GM12878 (cell line): ENCODE results near the gene SLC5A6. TPM values are rescaled to one million over a fixed set of nuclear protein-coding genes. Genes with fewer than 3 reads are reported as not detected.

Source experiments
- ATAC-seq: fragments of 200-7000 bp; cut with Tn5 transposase; 3 replicates; pipeline ENCODE4 v1.9.1; 2020; ENCODE audit warnings: mild to moderate bottlenecking, moderate library complexity
- BruUV-seq: library from RNA; stranded (reverse); fragments of 400-500 nt; replicated peaks from 2 replicates; lab custom pipeline; 2021; lab: Mats Ljungman, UMichigan
- CTCF ChIA-PET: fragments of 300-600 bp; sonication (Branson Sonifier 250); formaldehyde crosslinking; extraction: SDS; loops from one replicate; lab custom pipeline; 2021; ENCODE audit warnings: inconsistent platforms; lab: Yijun Ruan, JAX
- POLR2A ChIA-PET: fragments of 350-600 bp; formaldehyde crosslinking; extraction: SDS; loops from one replicate; lab custom pipeline; 2021; ENCODE audit warnings: inconsistent platforms; lab: Charles Lee
- RAD21 ChIA-PET: fragments of 300-600 bp; sonication (Branson Sonifier 250); formaldehyde crosslinking; loops from one replicate; lab custom pipeline; 2023; ENCODE audit warnings: antibody characterized with exemption; ENCODE audit not compliant: unreplicated experiment; lab: Charles Lee
- SMC1A ChIA-PET: fragments of 300-600 bp; sonication (Branson Sonifier 250); formaldehyde crosslinking; loops from one replicate; lab custom pipeline; 2023; ENCODE audit not compliant: unreplicated experiment, uncharacterized antibody; lab: Charles Lee
- DNase-seq: peaks from one replicate; pipeline ENCODE4 v3.0.0-alpha.2; 2011; ENCODE audit warnings: low read depth, low spot score
- FAIRE-seq: peaks from 3 replicates; lab custom pipeline; 2011; peaks lifted over from hg19 to GRCh38; lab: Jason Lieb, UNC
- H2AFZ ChIP-seq: 2 replicates; pipeline ENCODE4 v1.6.0; 2011; ENCODE audit warnings: low read depth, low read length, control low read depth; ENCODE audit not compliant: control insufficient read depth
- H3K27ac ChIP-seq: 2 replicates; pipeline ENCODE4 v1.5.1; 2011; ENCODE audit warnings: control low read depth; ENCODE audit not compliant: control insufficient read depth, insufficient read depth
- H3K27me3 ChIP-seq, 2 experiments: replicated peaks in 1 of 2; 2 replicates each; pipeline versions ENCODE4 v1.6.0 to v1.6.1; 2011; ENCODE audit warnings: low read length in 1 of 2; ENCODE audit not compliant: control insufficient read depth in 2 of 2, insufficient read depth in 2 of 2
- H3K36me3 ChIP-seq, 2 experiments: 2 replicates each; pipeline ENCODE4 v1.5.1; 2011; ENCODE audit warnings: low read length in 1 of 2; ENCODE audit not compliant: control insufficient read depth in 2 of 2, insufficient read depth in 2 of 2
- H3K4me1 ChIP-seq: 2 replicates; pipeline ENCODE4 v1.6.1; 2011; ENCODE audit warnings: mild to moderate bottlenecking, low read length, moderate library complexity, mixed read lengths; ENCODE audit not compliant: control insufficient read depth, insufficient read depth
- H3K4me2 ChIP-seq: 2 replicates; pipeline ENCODE4 v1.6.0; 2011; ENCODE audit warnings: control low read depth; ENCODE audit not compliant: control insufficient read depth, insufficient read depth
- H3K4me3 ChIP-seq: fragments of 200-600 bp; sonication (generic); 2 replicates; pipeline ENCODE4 v1.5.1; 2016
- H3K79me2 ChIP-seq: 2 replicates; pipeline ENCODE4 v1.6.0; 2011; ENCODE audit warnings: low read length; ENCODE audit not compliant: control insufficient read depth, insufficient read depth
- H3K9ac ChIP-seq: 2 replicates; pipeline ENCODE4 v1.8.0; 2011; ENCODE audit warnings: low read length, control low read depth, mixed read lengths; ENCODE audit not compliant: control insufficient read depth, insufficient read depth
- H3K9me3 ChIP-seq: replicated peaks from 3 replicates; pipeline ENCODE4 v1.5.1; 2011; ENCODE audit warnings: mild to moderate bottlenecking, low read length; ENCODE audit not compliant: control insufficient read depth, insufficient read depth
- H4K20me1 ChIP-seq: 2 replicates; pipeline ENCODE4 v1.6.0; 2011; ENCODE audit not compliant: control insufficient read depth, insufficient read depth
- KAT2A ChIP-seq: conservative IDR thresholded peaks from 2 replicates; pipeline ENCODE4 v1.6.1; 2011; ENCODE audit warnings: low read depth, low read length; ENCODE audit not compliant: control insufficient read depth
- MYC ChIP-seq: IDR thresholded peaks from 2 replicates; pipeline ENCODE4 v1.6.1; 2011; ENCODE audit warnings: mild to moderate bottlenecking, low read length, moderate library complexity, inconsistent platforms; ENCODE audit not compliant: insufficient read depth, insufficient replicate concordance, insufficient read length, severe bottlenecking
- RAD21 ChIP-seq: IDR thresholded peaks from 2 replicates; pipeline ENCODE4 v1.6.1; 2011; ENCODE audit warnings: mild to moderate bottlenecking, low read depth, low read length, moderate library complexity; ENCODE audit not compliant: insufficient read depth
- RB1 ChIP-seq: fragments of 450-650 bp; formaldehyde crosslinking; IDR thresholded peaks from 2 replicates; pipeline ENCODE4 v1.6.1; 2017; ENCODE audit warnings: mild to moderate bottlenecking, borderline replicate concordance
- RFX5 ChIP-seq: IDR thresholded peaks from 2 replicates; pipeline ENCODE4 v1.6.1; 2011; ENCODE audit warnings: low read depth, low read length, improper control_type of control experiment
- SREBF2 ChIP-seq: IDR thresholded peaks from 2 replicates; pipeline ENCODE4 v1.6.1; 2012; ENCODE audit warnings: mild to moderate bottlenecking, low read length
- WGBS: methylation state at CpG from one replicate; pipeline ENCODE4 v1.1.6; 2016; ENCODE audit warnings: low lambda C conversion rate; ENCODE audit not compliant: insufficient replicate concordance, insufficient coverage; ENCODE audit errors: missing lambda C conversion rate; 5-methylcytosine and 5-hydroxymethylcytosine counted together
- in situ Hi-C: fragments of 300-500 bp; cut with MboI; formaldehyde crosslinking; loops from 9 replicates; pipeline ENCODE4 v1.14.3; 2018; ENCODE audit warnings: mixed read lengths
- intact Hi-C: fragments of 100-400 bp; cut with micrococcal nuclease; formaldehyde crosslinking; loops from one replicate; pipeline ENCODE4 v1.14.2; 2022; ENCODE audit not compliant: unreplicated experiment
- polyA plus RNA-seq, 11 experiments: library from polyadenylated mRNA; depleted of rRNA in 4 of 11; unstranded in 6 of 11; stranded (reverse) in 5 of 11; fragments of >200 nt; fragmentation: Nextera tagmentation in 4 of 11; fragmentation: Illumina TruSeq in 1 of 11; extraction: Ambion mirVana in 4 of 11; extraction: Trizol in 1 of 11; gene quantifications; 1 replicate in 1 of 11; 2 replicates in 10 of 11; pipeline versions ENCODE4 v1.2.1 to v1.2.3, GENCODE V29; 2011 to 2016; ENCODE audit warnings: inconsistent platforms in 2 of 11, missing spikeins in 2 of 11, low read depth in 1 of 11
- total RNA-seq, 4 experiments: library from RNA; depleted of rRNA in 3 of 4; stranded (reverse); fragments of >200 nt in 3 of 4; fragmentation: Illumina TruSeq in 1 of 4; extraction: Trizol in 1 of 4; gene quantifications; 2 replicates each; pipeline versions ENCODE4 v1.2.1 to v1.2.3, GENCODE V29; 2013 to 2021
- TF ChIP-seq, protein P1 (sequence below): IDR thresholded peaks from 2 replicates; pipeline ENCODE4 v1.6.1; 2012; ENCODE audit warnings: low read length, inconsistent platforms

The SLC5A6 gene
- total and polyA plus RNA-seq, 10 of the 15 experiments (the other 5 are each of a cell fraction or from before 2014, with no cell fraction given), result 13.1 to 101 (median 55.3) TPM

DNA sequence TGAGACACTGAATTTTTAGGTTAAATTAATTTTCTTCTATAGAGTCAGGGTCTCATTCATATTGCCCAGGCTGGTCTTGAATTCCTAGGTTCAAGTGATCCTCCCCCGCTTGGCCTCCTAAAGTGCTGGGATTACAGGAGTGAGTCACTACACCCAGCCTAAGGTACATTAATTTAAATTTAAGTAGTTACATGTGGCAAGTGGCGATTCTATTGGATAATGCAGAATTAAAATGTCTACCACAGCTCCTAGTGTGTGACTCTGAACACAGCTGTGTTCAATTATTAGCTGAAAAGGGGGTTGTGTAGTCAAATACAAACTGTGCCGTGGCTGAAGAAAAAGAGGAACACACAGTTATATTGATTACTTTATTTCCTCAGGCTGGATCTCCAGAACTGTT lies 2.9 kb upstream of the SLC5A6 start:
- CTCF ChIA-PET, result interaction anchor here (1.3 kb wide), 1 partner anchor 45 kb away, joined by 4 read pairs; no protein-coding TSS in a partner anchor
- Histone ChIP-seq H3K4me1 (peaks cover 7% of the 10 kb centered on the region; the same call in 1 of the 2 replicates), H3K27ac (no peak overlapping the region)

More for the DNA sequence above, 2.9 kb upstream of the SLC5A6 start:
- TF ChIP-seq, protein P1, sequence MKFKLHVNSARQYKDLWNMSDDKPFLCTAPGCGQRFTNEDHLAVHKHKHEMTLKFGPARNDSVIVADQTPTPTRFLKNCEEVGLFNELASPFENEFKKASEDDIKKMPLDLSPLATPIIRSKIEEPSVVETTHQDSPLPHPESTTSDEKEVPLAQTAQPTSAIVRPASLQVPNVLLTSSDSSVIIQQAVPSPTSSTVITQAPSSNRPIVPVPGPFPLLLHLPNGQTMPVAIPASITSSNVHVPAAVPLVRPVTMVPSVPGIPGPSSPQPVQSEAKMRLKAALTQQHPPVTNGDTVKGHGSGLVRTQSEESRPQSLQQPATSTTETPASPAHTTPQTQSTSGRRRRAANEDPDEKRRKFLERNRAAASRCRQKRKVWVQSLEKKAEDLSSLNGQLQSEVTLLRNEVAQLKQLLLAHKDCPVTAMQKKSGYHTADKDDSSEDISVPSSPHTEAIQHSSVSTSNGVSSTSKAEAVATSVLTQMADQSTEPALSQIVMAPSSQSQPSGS, result no peak
- no peak for TF ChIP-seq KAT2A
- no peak for TF ChIP-seq SREBF2
- no peak for TF ChIP-seq RB1
- no peak for TF ChIP-seq RFX5
- TF ChIP-seq MYC, result no peak
- TF ChIP-seq RAD21, result no peak
- in situ Hi-C loops (no loop called here), intact Hi-C loops (loop anchor here (10.0 kb wide), 1 partner anchor 140 kb away; the partner anchor contains the start of gene GTF3C2)
- Histone ChIP-seq H3K36me3 (peaks cover 0 to 4% of the 10 kb centered on the region in 2 experiments; a peak in 2 of 4 replicates), H3K9me3 (no peaks in the 10 kb centered on the region), H3K79me2 (peaks cover 47% of the 10 kb centered on the region), H3K9ac (no peak overlapping the region), H3K4me3 (no peak overlapping the region), H2AFZ (no peak overlapping the region), H3K27me3 (no peaks in the 10 kb centered on the region), H4K20me1 (no peaks in the 10 kb centered on the region), H3K4me2 (no peak overlapping the region)
- POLR2A ChIA-PET, result interaction anchor here (0.6 kb wide), 1 partner anchor 80 kb away, joined by 3 read pairs; the partner anchor contains the start of gene PREB
- FAIRE-seq (no peak), ATAC-seq (no peak), DNase-seq (no peak)
- no TSS peak for BruUV-seq
- SMC1A ChIA-PET, result interaction anchor here (1.1 kb wide), 1 partner anchor 12 kb away, joined by 3 read pairs; no protein-coding TSS in a partner anchor
- 77% methylated on average over 3 of the region's 3 CpGs for WGBS
- RAD21 ChIA-PET, result no interaction called here
